ENCODE results near the gene SHLD1. TPM values are rescaled to one million over a fixed set of nuclear protein-coding genes. Genes with fewer than 3 reads are reported as not detected.

Gene SHLD1
- total and polyA plus RNA-seq, 2 donors (not counting 3 experiments of a cell fraction or from before 2014, with no cell fraction given) = 4.7 to 6.3 TPM

- BruUV-seq (replicated peaks) = no TSS peak
- dilution Hi-C loops (cut with MboI; ENCODE audit: extremely low pct_ligation_motif_present, low sequenced_read_pairs) = no loop called here
- no peak overlapping the region for H2AFZ ChIP-seq (ENCODE audit: low read depth, low read length)
- no peak overlapping the region for H3K27ac ChIP-seq (ENCODE audit: insufficient read depth, low read depth, low read length)
- no peaks in the 10 kb centered on the region for H3K9me3 ChIP-seq (replicated peaks; ENCODE audit: control insufficient read depth, insufficient read depth, low read length)
- H3K4me1 ChIP-seq (ENCODE audit: control insufficient read depth, extremely low read depth, insufficient read depth, low read length) = no peaks in the 10 kb centered on the region
- FAIRE-seq (no peak), DNase-seq (ENCODE audit: low read depth, low spot score) (no peak)
- H3K4me2 ChIP-seq (ENCODE audit: insufficient read depth, low read length) = no peak overlapping the region
- no peaks in the 10 kb centered on the region for H3K36me3 ChIP-seq (ENCODE audit: control insufficient read depth in 2 of 2, extremely low read depth in 1 of 2, insufficient read depth in 2 of 2, low read length in 2 of 2)
- no peak overlapping the region for H3K4me3 ChIP-seq (replicated peaks in 1 of 3; ENCODE audit: insufficient read depth in 1 of 3, low read depth in 1 of 3, low read length in 3 of 3)
- POLR2A ChIA-PET = no interaction called here
- H4K20me1 ChIP-seq (replicated peaks; ENCODE audit: control insufficient read depth, extremely low read depth, insufficient read depth, low read length) = no peaks in the 10 kb centered on the region
- intact Hi-C loops (cut with micrococcal nuclease) = no loop called here
- no peak overlapping the region for H3K9ac ChIP-seq (replicated peaks; ENCODE audit: extremely low read depth, insufficient read depth, low read length)
- peaks cover 4 to 38% of the 10 kb centered on the region in 2 experiments for H3K27me3 ChIP-seq (ENCODE audit: control insufficient read depth in 2 of 2, insufficient read depth in 2 of 2, low read length in 2 of 2)
- no peaks in the 10 kb centered on the region for H3K79me2 ChIP-seq (ENCODE audit: control insufficient read depth, insufficient read depth, low read length)
- CTCF ChIA-PET = interaction anchor here (1.4 kb wide), 1 partner anchor 15 kb away, joined by 3 read pairs; no protein-coding TSS in a partner anchor
- H3K9me1 ChIP-seq (replicated peaks; ENCODE audit: control insufficient read depth, extremely low read depth, insufficient read depth, low read length) = no peaks in the 10 kb centered on the region
- TF ChIP-seq MAX (IDR thresholded peaks at IDR 0.05; ENCODE audit: insufficient read depth, insufficient read length) = no peak
These were observed 145.4 kb downstream of the SHLD1 start for GRCh38 chr20:5895626-5896025.

- POLR2A ChIA-PET = no interaction called here
- no peak overlapping the region for H3K27ac ChIP-seq (ENCODE audit: insufficient read depth, low read depth, low read length)
- DNase-seq (ENCODE audit: low read depth, low spot score) = no peak
- intact Hi-C loops (cut with micrococcal nuclease) (no loop called here), dilution Hi-C loops (cut with MboI; ENCODE audit: extremely low pct_ligation_motif_present, low sequenced_read_pairs) (no loop called here)
- H2AFZ ChIP-seq (ENCODE audit: low read depth, low read length) = no peak overlapping the region
- no peaks in the 10 kb centered on the region for H3K9me1 ChIP-seq (replicated peaks; ENCODE audit: control insufficient read depth, extremely low read depth, insufficient read depth, low read length)
- peaks cover 10 to 37% of the 10 kb centered on the region in 2 experiments for H3K27me3 ChIP-seq (ENCODE audit: control insufficient read depth in 2 of 2, insufficient read depth in 2 of 2, low read length in 2 of 2)
- H3K36me3 ChIP-seq (ENCODE audit: control insufficient read depth in 2 of 2, extremely low read depth in 1 of 2, insufficient read depth in 2 of 2, low read length in 2 of 2) = no peaks in the 10 kb centered on the region
- no peak for FAIRE-seq
- CTCF ChIA-PET = no interaction called here
- H3K4me3 ChIP-seq (replicated peaks in 1 of 3; ENCODE audit: insufficient read depth in 1 of 3, low read depth in 1 of 3, low read length in 3 of 3) = no peak overlapping the region
- H3K79me2 ChIP-seq (ENCODE audit: control insufficient read depth, insufficient read depth, low read length) = no peaks in the 10 kb centered on the region
- TF ChIP-seq MYC (IDR thresholded peaks at IDR 0.05; ENCODE audit: low read depth, low read length) (no peak), POLR2A (IDR thresholded peaks at IDR 0.05; ENCODE audit: low read depth, low read length) (no peak), FOS (IDR thresholded peaks at IDR 0.05; ENCODE audit: borderline replicate concordance, insufficient read depth, low read length) (no peak), MAX (IDR thresholded peaks at IDR 0.05; ENCODE audit: insufficient read depth, insufficient read length) (no peak), GATA2 (IDR thresholded peaks at IDR 0.05; ENCODE audit: insufficient read depth, insufficient read length, low read depth, low read length) (no peak), CTCF (IDR thresholded peaks at IDR 0.05; ENCODE audit: extremely low read depth in 1 of 2, insufficient read depth in 1 of 2, low read depth in 1 of 2, low read length in 2 of 2) (no peak), POLR2AphosphoS5 (IDR thresholded peaks at IDR 0.05; ENCODE audit: insufficient read depth, low read depth, low read length) (no peak)
- H3K4me1 ChIP-seq (ENCODE audit: control insufficient read depth, extremely low read depth, insufficient read depth, low read length) = no peaks in the 10 kb centered on the region
- BruUV-seq (replicated peaks) = no TSS peak
- no peaks in the 10 kb centered on the region for H4K20me1 ChIP-seq (replicated peaks; ENCODE audit: control insufficient read depth, extremely low read depth, insufficient read depth, low read length)
- H3K4me2 ChIP-seq (ENCODE audit: insufficient read depth, low read length) = no peak overlapping the region
- H3K9me3 ChIP-seq (replicated peaks; ENCODE audit: control insufficient read depth, insufficient read depth, low read length) = no peaks in the 10 kb centered on the region
- no peak overlapping the region for H3K9ac ChIP-seq (replicated peaks; ENCODE audit: extremely low read depth, insufficient read depth, low read length)
These were observed 149.2 kb downstream of the SHLD1 start for GRCh38 chr20:5899444-5899843.
